IMR-90 (cell line): ENCODE measurements around the gene S100A16. TPM values are rescaled to one million over a fixed set of nuclear protein-coding genes. Genes with fewer than 3 reads are reported as not detected.

ENCODE experiments used
- ATAC-seq: fragments of 200-7000 bp; cut with Tn5 transposase; 2 replicates; pipeline ENCODE4 v1.9.1; 2020; ENCODE audit warnings: low read depth, mild to moderate bottlenecking, moderate library complexity
- BruUV-seq: library from RNA; stranded (reverse); fragments of 400-500 nt; replicated peaks from 2 replicates; lab custom pipeline; 2021; lab: Mats Ljungman, UMichigan
- CTCF ChIA-PET: fragments of 300-600 bp; formaldehyde crosslinking; extraction: SDS; loops from one replicate; lab custom pipeline; 2021; ENCODE audit warnings: antibody characterized with exemption; lab: Yijun Ruan, JAX
- POLR2A ChIA-PET: fragments of 300-600 bp; sonication (Branson Sonifier 250); formaldehyde crosslinking; loops from one replicate; lab custom pipeline; 2022; ENCODE audit warnings: antibody characterized with exemption; ENCODE audit not compliant: unreplicated experiment; lab: Charles Lee
- DNase-seq: peaks from one replicate; pipeline ENCODE4 v3.0.0; 2013
- H2AFZ ChIP-seq: replicated peaks from 2 replicates; pipeline ENCODE3; 2013; ENCODE audit warnings: low read length, mild to moderate bottlenecking; ENCODE audit not compliant: poor library complexity
- H2AK5ac ChIP-seq: 2 replicates; pipeline ENCODE4 v1.6.1; 2013; ENCODE audit warnings: low read depth, low read length, inconsistent platforms
- H2AK9ac ChIP-seq: replicated peaks from 2 replicates; pipeline ENCODE3; 2013; ENCODE audit warnings: mild to moderate bottlenecking, low read depth, low read length, moderate library complexity; ENCODE audit not compliant: poor library complexity
- H2BK120ac ChIP-seq: 2 replicates; pipeline ENCODE4 v1.6.1; 2013; ENCODE audit warnings: low read depth, low read length, inconsistent platforms
- H2BK15ac ChIP-seq: 3 replicates; pipeline ENCODE4 v1.6.1; 2013; ENCODE audit warnings: low read depth, low read length, inconsistent platforms
- H2BK20ac ChIP-seq: 2 replicates; pipeline ENCODE4 v1.6.1; 2013; ENCODE audit warnings: low read depth, mild to moderate bottlenecking, inconsistent platforms, low read length, moderate library complexity
- H2BK5ac ChIP-seq: 2 replicates; pipeline ENCODE4 v1.6.1; 2013; ENCODE audit warnings: mild to moderate bottlenecking, low read depth, low read length, inconsistent platforms; ENCODE audit not compliant: poor library complexity, severe bottlenecking
- H3K14ac ChIP-seq: replicated peaks from 2 replicates; pipeline ENCODE4 v1.6.1; 2013; ENCODE audit warnings: low read depth, low read length, inconsistent platforms
- H3K18ac ChIP-seq: 2 replicates; pipeline ENCODE4 v1.6.1; 2013; ENCODE audit warnings: low read depth, low read length, control low read depth
- H3K23ac ChIP-seq: 2 replicates; pipeline ENCODE4 v1.6.1; 2013; ENCODE audit warnings: low read depth, low read length, inconsistent platforms
- H3K27ac ChIP-seq: 2 replicates; pipeline ENCODE4 v1.5.1; 2013; ENCODE audit warnings: mild to moderate bottlenecking, control low read depth, low read length; ENCODE audit not compliant: insufficient read depth
- H3K27me3 ChIP-seq: 2 replicates; pipeline ENCODE4 v1.6.1; 2013; ENCODE audit warnings: low read length; ENCODE audit not compliant: control insufficient read depth, insufficient read depth
- H3K36me3 ChIP-seq: 2 replicates; pipeline ENCODE4 v1.6.1; 2013; ENCODE audit warnings: low read length, mixed read lengths; ENCODE audit not compliant: control insufficient read depth, insufficient read depth
- H3K4ac ChIP-seq: 2 replicates; pipeline ENCODE4 v1.6.1; 2013; ENCODE audit warnings: low read depth, low read length, inconsistent platforms
- H3K4me1 ChIP-seq: 2 replicates; pipeline ENCODE4 v1.6.1; 2013; ENCODE audit warnings: low read length, mixed read lengths; ENCODE audit not compliant: control insufficient read depth, insufficient read depth
- H3K4me2 ChIP-seq: 2 replicates; pipeline ENCODE4 v1.6.1; 2013; ENCODE audit warnings: low read depth, mild to moderate bottlenecking, control low read depth, low read length, moderate library complexity
- H3K4me3 ChIP-seq: 2 replicates; pipeline ENCODE4 v1.5.1; 2013; ENCODE audit warnings: low read depth, mild to moderate bottlenecking, control low read depth, low read length, moderate library complexity; ENCODE audit not compliant: insufficient read depth
- H3K56ac ChIP-seq: 2 replicates; pipeline ENCODE4 v1.6.1; 2013; ENCODE audit warnings: low read length, inconsistent platforms; ENCODE audit not compliant: insufficient read depth; ENCODE audit errors: extremely low read depth
- H3K79me1 ChIP-seq, 2 experiments: 2 replicates each; pipeline ENCODE4 v1.6.1; 2013; ENCODE audit warnings: low read length in 2 of 2, inconsistent platforms in 1 of 2, low read depth in 1 of 2
- H3K9ac ChIP-seq: 2 replicates; pipeline ENCODE4 v1.6.1; 2013; ENCODE audit warnings: low read depth, low read length, control low read depth
- H3K9me1 ChIP-seq: 2 replicates; pipeline ENCODE4 v1.6.1; 2013; ENCODE audit warnings: low read length, inconsistent platforms; ENCODE audit not compliant: insufficient read depth
- H3K9me3 ChIP-seq: 2 replicates; pipeline ENCODE4 v1.6.1; 2013; ENCODE audit warnings: low read length; ENCODE audit not compliant: control insufficient read depth, insufficient read depth
- H4K20me1 ChIP-seq: 2 replicates; pipeline ENCODE4 v1.6.1; 2013; ENCODE audit warnings: low read length, inconsistent platforms; ENCODE audit not compliant: insufficient read depth
- H4K5ac ChIP-seq: 2 replicates; pipeline ENCODE4 v1.6.1; 2013; ENCODE audit warnings: mild to moderate bottlenecking, low read depth, low read length, control low read depth
- H4K8ac ChIP-seq, 2 experiments: 2 replicates each; pipeline ENCODE4 v1.6.1; 2013; ENCODE audit warnings: low read depth in 2 of 2, low read length in 2 of 2, control low read depth in 1 of 2, inconsistent platforms in 1 of 2
- H4K91ac ChIP-seq: 2 replicates; pipeline ENCODE4 v1.6.1; 2013; ENCODE audit warnings: low read depth, low read length, inconsistent platforms; ENCODE audit not compliant: insufficient read depth
- FOS ChIP-seq: fragments of 150-350 bp; IDR thresholded peaks from 2 replicates; pipeline ENCODE4 v1.6.1; 2016; ENCODE audit warnings: low read depth, low read length
- NFE2L2 ChIP-seq: fragments of 150-350 bp; IDR thresholded peaks from 2 replicates; pipeline ENCODE4 v1.6.1; 2016; ENCODE audit warnings: low read depth, mild to moderate bottlenecking, low read length
- RAD21 ChIP-seq: IDR thresholded peaks from 2 replicates; pipeline ENCODE4 v1.6.1; 2012; ENCODE audit warnings: low read length, improper control_type of control experiment
- WGBS, 2 experiments: methylation state at CpG; one replicate each; pipeline versions ENCODE4 v1.1.5 to v1.1.7; 2013; ENCODE audit warnings: missing lambda C conversion rate in 2 of 2; ENCODE audit not compliant: insufficient read length in 1 of 2; ENCODE audit errors: extremely low coverage in 2 of 2; 5-methylcytosine and 5-hydroxymethylcytosine counted together
- dilution Hi-C: fragments of 300-500 bp; cut with HindIII; formaldehyde crosslinking; loops from one replicate; pipeline ENCODE4 v1.14.3; 2018; ENCODE audit warnings: low sequenced_read_pairs; ENCODE audit not compliant: unreplicated experiment
- in situ Hi-C: fragments of 300-500 bp; cut with MboI; formaldehyde crosslinking; loops from 3 replicates; pipeline ENCODE4 v1.14.3; 2019; ENCODE audit warnings: low sequenced_read_pairs, inconsistent platforms, mixed read lengths
- intact Hi-C: fragments of 100-400 bp; cut with micrococcal nuclease; formaldehyde crosslinking; loops from 2 replicates; pipeline ENCODE4 v1.10.0; 2022
- polyA plus RNA-seq, 3 experiments: library from polyadenylated mRNA; depleted of rRNA; stranded (reverse); fragments of >200 nt; gene quantifications; 2 replicates each; pipeline ENCODE4 v1.2.3, GENCODE V29; 2012; ENCODE audit warnings: low replicate concordance in 1 of 3
- total RNA-seq: library from RNA; depleted of rRNA; stranded (reverse); fragments of >200 nt; gene quantifications from 2 replicates; pipeline ENCODE4 v1.2.3, GENCODE V29; 2012

Gene S100A16
- total and polyA plus RNA-seq, 2 of the 4 experiments (the other 2 are of a cell fraction), result 201 to 515 TPM

- Histone ChIP-seq H3K4me1 (peaks cover 31% of the 10 kb centered on the region), H3K27ac (peak overlapping the region; percentile 94), H4K5ac (peak overlapping the region; percentile 74), H2BK15ac (peak overlapping the region; percentile 99; the same call in 2 of the 3 replicates), H3K9ac (peak overlapping the region; percentile 20), H3K4me2 (no peak overlapping the region), H2BK5ac (peak overlapping the region; percentile 98), H3K9me3 (no peaks in the 10 kb centered on the region), H2AK5ac (peak overlapping the region; percentile 100), H3K4me3 (no peak overlapping the region), H3K56ac (peak overlapping the region; percentile 62), H2BK20ac (peak overlapping the region; percentile 100), H2AK9ac (peak overlapping the region; percentile 92), H3K36me3 (no peaks in the 10 kb centered on the region), H2BK120ac (peak overlapping the region; percentile 100), H3K23ac (peak overlapping the region; percentile 74), H3K9me1 (peaks cover 30% of the 10 kb centered on the region), H4K20me1 (no peaks in the 10 kb centered on the region), H3K27me3 (no peaks in the 10 kb centered on the region), H3K14ac (peak overlapping the region; percentile 98), H3K18ac (peak overlapping the region; percentile 90), H3K79me1 (peaks cover 4 to 49% of the 10 kb centered on the region in 2 experiments; a peak in 3 of 4 replicates), H4K91ac (peak overlapping the region; percentile 100), H2AFZ (peak overlapping the region; percentile 96), H3K4ac (peak overlapping the region; percentile 100), H4K8ac (peak overlapping the region; percentile 96 to 97)
- BruUV-seq, result no TSS peak
- ChIA-PET CTCF (interaction anchor here (0.6 to 1.7 kb wide), 11 partner anchors 10 to 61 kb away, joined by 3 to 19 read pairs (median 7); partner anchors contain the start of genes S100A13 and S100A6), POLR2A (interaction anchor here (0.5 to 3.7 kb wide), 6 partner anchors 33 to 87 kb away, joined by 3 to 28 read pairs (median 4); partner anchors contain the start of genes CHTOP, S100A13 and S100A6)
- intact Hi-C loops (loop anchor here (1.0 to 2.0 kb wide), 4 partner anchors 19 to 215 kb away; partner anchors contain the start of gene S100A3), dilution Hi-C loops (no loop called here), in situ Hi-C loops (loop anchor here (5.0 to 10.0 kb wide), 2 partner anchors 35 to 53 kb away; no protein-coding TSS in a partner anchor)
- 82% methylated on average over 8 of the region's 22 CpGs; no CpG with 5 or more reads in 1 of the 2 experiments for WGBS, 2 experiments
- TF ChIP-seq RAD21 (no peak), NFE2L2 (no peak), FOS (peak; percentile 42; the same call in 1 of the 2 replicates)
- ATAC-seq, result no peak
- peak; percentile 71 for DNase-seq
These were observed 45.1 kb downstream of the S100A16 start for GRCh38 chr1:153567621-153568366.
